Neuronal stem cell (in vitro differentiated cells): ENCODE measurements around the gene NSD1.

ENCODE experiments used
- DNase-seq: peaks from one replicate; pipeline ENCODE4 v3.0.0-alpha.2; 2013; ENCODE audit warnings: low spot score
- H2AFZ ChIP-seq: one replicate; pipeline ENCODE4 v1.6.1; 2013; ENCODE audit warnings: mild to moderate bottlenecking, low read length, inconsistent platforms
- H2AK5ac ChIP-seq: 2 replicates; pipeline ENCODE4 v1.6.1; 2013; ENCODE audit warnings: low read depth, mild to moderate bottlenecking, inconsistent platforms, low read length, moderate library complexity, mixed read lengths
- H2BK120ac ChIP-seq: 2 replicates; pipeline ENCODE4 v1.6.1; 2013; ENCODE audit warnings: low read depth, mild to moderate bottlenecking, inconsistent platforms, low read length, moderate library complexity, mixed read lengths
- H2BK12ac ChIP-seq: one replicate; pipeline ENCODE4 v1.6.1; 2013; ENCODE audit warnings: low read length, inconsistent platforms
- H2BK15ac ChIP-seq: 2 replicates; pipeline ENCODE4 v1.6.1; 2013; ENCODE audit warnings: mild to moderate bottlenecking, low read length, inconsistent platforms, mixed read lengths
- H2BK5ac ChIP-seq: one replicate; pipeline ENCODE4 v1.6.1; 2013; ENCODE audit warnings: inconsistent platforms, mild to moderate bottlenecking, low read length, moderate library complexity
- H3K14ac ChIP-seq: one replicate; pipeline ENCODE4 v1.6.1; 2013; ENCODE audit warnings: low read length, inconsistent platforms
- H3K18ac ChIP-seq: 2 replicates; pipeline ENCODE4 v1.6.1; 2013; ENCODE audit warnings: low read length, inconsistent platforms
- H3K23ac ChIP-seq: 2 replicates; pipeline ENCODE4 v1.6.1; 2013; ENCODE audit warnings: low read depth, mild to moderate bottlenecking, mixed read lengths, low read length, inconsistent platforms; ENCODE audit not compliant: poor library complexity
- H3K27ac ChIP-seq: replicated peaks from 3 replicates; pipeline ENCODE4 v1.5.1; 2013; ENCODE audit warnings: low read length, inconsistent platforms
- H3K27me3 ChIP-seq, 3 experiments: 2 replicates each; pipeline ENCODE4 v1.6.1; 2013; ENCODE audit warnings: low read length in 3 of 3, mild to moderate bottlenecking in 2 of 3, inconsistent platforms in 1 of 3, low read depth in 1 of 3, mixed read lengths in 1 of 3, moderate library complexity in 1 of 3; ENCODE audit not compliant: control insufficient read depth in 3 of 3, insufficient read depth in 3 of 3
- H3K36me3 ChIP-seq, 2 donors: replicated peaks in 1 of 2; 2 replicates each; pipeline ENCODE4 v1.6.1; 2013; ENCODE audit warnings: low read length in 2 of 2; ENCODE audit not compliant: control insufficient read depth in 2 of 2, insufficient read depth in 2 of 2
- H3K4ac ChIP-seq: 2 replicates; pipeline ENCODE4 v1.6.1; 2013; ENCODE audit warnings: inconsistent platforms, mild to moderate bottlenecking, low read length, moderate library complexity
- H3K4me1 ChIP-seq, 2 donors: 1 replicate in 1 of 2; 2 replicates in 1 of 2; pipeline ENCODE4 v1.6.1; 2013; ENCODE audit warnings: low read length in 2 of 2, low read depth in 1 of 2; ENCODE audit not compliant: control insufficient read depth in 2 of 2, insufficient read depth in 1 of 2
- H3K4me2 ChIP-seq: one replicate; pipeline ENCODE4 v1.6.1; 2013; ENCODE audit warnings: mild to moderate bottlenecking, low read length, inconsistent platforms; ENCODE audit not compliant: insufficient read depth, poor library complexity, severe bottlenecking
- H3K4me3 ChIP-seq, 2 donors: 2 replicates each; pipeline ENCODE4 v1.5.1; 2013; ENCODE audit warnings: low read length in 2 of 2, mild to moderate bottlenecking in 2 of 2, inconsistent platforms in 1 of 2, moderate library complexity in 1 of 2
- H3K79me1 ChIP-seq: one replicate; pipeline ENCODE4 v1.6.1; 2013; ENCODE audit warnings: low read depth, mild to moderate bottlenecking, inconsistent platforms, low read length, moderate library complexity
- H3K9ac ChIP-seq: one replicate; pipeline ENCODE4 v1.6.1; 2013; ENCODE audit warnings: mild to moderate bottlenecking, low read depth, low read length, inconsistent platforms; ENCODE audit not compliant: poor library complexity
- H3K9me3 ChIP-seq, 2 donors: replicated peaks in 1 of 2; 2 replicates each; pipeline versions ENCODE3 to v1.6.1; 2013; ENCODE audit warnings: low read length in 2 of 2, mild to moderate bottlenecking in 2 of 2, inconsistent platforms in 1 of 2, low read depth in 1 of 2, mixed read lengths in 1 of 2, moderate library complexity in 1 of 2; ENCODE audit not compliant: control insufficient read depth in 2 of 2, insufficient read depth in 1 of 2
- H4K8ac ChIP-seq: one replicate; pipeline ENCODE4 v1.6.1; 2013; ENCODE audit warnings: low read depth, mild to moderate bottlenecking, inconsistent platforms, low read length, moderate library complexity
- H4K91ac ChIP-seq: one replicate; pipeline ENCODE4 v1.6.1; 2013; ENCODE audit warnings: low read length, low read depth, mild to moderate bottlenecking, inconsistent platforms; ENCODE audit not compliant: poor library complexity
- WGBS, 2 donors: extraction: QIAGEN DNeasy Blood & Tissue Kit; methylation state at CpG; one replicate each; pipeline ENCODE4 v1.1.7; 2013; ENCODE audit warnings: missing lambda C conversion rate in 2 of 2, mixed read lengths in 1 of 2; ENCODE audit not compliant: insufficient read length in 2 of 2, insufficient replicate concordance in 1 of 2; ENCODE audit errors: extremely low coverage in 2 of 2; 5-methylcytosine and 5-hydroxymethylcytosine counted together

Gene NSD1

DNA sequence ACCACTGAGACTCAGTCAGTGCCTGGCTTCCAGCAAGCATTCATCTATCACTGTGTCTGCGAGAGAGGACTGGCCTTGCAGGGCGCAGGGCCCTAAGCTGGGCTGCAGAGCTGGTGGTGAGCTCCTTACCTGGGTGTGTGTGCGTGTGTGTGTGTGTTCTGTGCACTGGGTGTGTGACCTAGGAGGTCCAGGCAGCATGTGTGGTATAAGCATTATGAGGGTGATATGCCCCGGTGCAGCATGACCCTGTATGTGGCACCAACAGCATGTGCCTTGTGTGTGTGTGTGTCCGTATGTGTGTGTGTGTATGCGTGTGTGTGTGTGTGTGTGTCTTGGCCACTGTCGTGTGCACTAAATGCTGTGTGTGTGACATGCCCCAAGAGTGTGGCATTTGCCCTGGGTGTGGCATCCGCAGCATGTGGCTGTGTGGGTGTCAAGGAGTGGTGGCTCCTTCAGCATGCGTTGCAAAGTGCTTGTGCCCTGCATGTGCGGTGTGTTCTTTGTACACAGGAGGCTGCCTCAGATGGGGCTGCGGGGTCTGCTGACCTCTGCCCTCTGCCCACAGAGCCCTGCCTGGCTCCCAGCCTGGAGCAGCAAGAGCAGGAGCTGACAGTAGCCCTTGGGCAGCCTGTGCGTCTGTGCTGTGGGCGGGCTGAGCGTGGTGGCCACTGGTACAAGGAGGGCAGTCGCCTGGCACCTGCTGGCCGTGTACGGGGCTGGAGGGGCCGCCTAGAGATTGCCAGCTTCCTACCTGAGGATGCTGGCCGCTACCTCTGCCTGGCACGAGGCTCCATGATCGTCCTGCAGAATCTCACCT lies 43.5 kb upstream of the NSD1 start:
- H4K91ac ChIP-seq, result peak overlapping the region; percentile 60
- DNase-seq, result no peak
- no peak overlapping the region for H3K18ac ChIP-seq
- peaks cover 0 to 63% (median 6%) of the 10 kb centered on the region in 3 experiments for H3K27me3 ChIP-seq
- H2BK12ac ChIP-seq, result no peak overlapping the region
- no peak overlapping the region for H2BK15ac ChIP-seq
- H3K9ac ChIP-seq, result peak overlapping the region; percentile 45
- peaks cover 2% of the 10 kb centered on the region for H3K79me1 ChIP-seq
- no peak overlapping the region for H3K4me2 ChIP-seq
- H2BK5ac ChIP-seq, result peak overlapping the region; percentile 15
- WGBS, 2 donors, result no CpG with 5 or more reads among the region's 21 CpGs
- peaks cover 7 to 23% of the 10 kb centered on the region in 2 donors for H3K4me1 ChIP-seq
- no peak overlapping the region for H3K27ac ChIP-seq
- no peaks in the 10 kb centered on the region for H3K9me3 ChIP-seq
- peak overlapping the region; percentile 89 for H3K23ac ChIP-seq
- no peak overlapping the region for H2AK5ac ChIP-seq
- H3K36me3 ChIP-seq, result peaks cover 0 to 14% of the 10 kb centered on the region in 2 donors
- H3K14ac ChIP-seq, result peak overlapping the region; percentile 25
- H3K4me3 ChIP-seq, result peak overlapping the region in 1 of 2 donors; percentile 54
- no peak overlapping the region for H2AFZ ChIP-seq
- H2BK120ac ChIP-seq, result no peak overlapping the region
- H4K8ac ChIP-seq, result no peak overlapping the region
- no peak overlapping the region for H3K4ac ChIP-seq

DNA sequence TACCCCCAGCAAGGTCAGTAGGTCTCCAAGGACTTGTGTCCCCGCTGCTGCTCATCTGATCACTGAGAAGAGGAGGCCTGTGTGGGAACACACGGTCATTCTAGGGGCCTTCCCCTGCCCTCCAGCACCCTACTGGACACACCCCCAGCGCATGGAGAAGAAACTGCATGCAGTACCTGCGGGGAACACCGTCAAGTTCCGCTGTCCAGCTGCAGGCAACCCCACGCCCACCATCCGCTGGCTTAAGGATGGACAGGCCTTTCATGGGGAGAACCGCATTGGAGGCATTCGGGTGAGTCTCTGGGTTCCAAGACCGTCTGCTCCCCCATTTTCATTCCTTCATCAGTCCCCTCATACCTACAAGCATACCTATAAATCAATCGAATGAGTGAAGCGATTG lies 42.8 kb upstream of the NSD1 start:
- no CpG with 5 or more reads among the region's 13 CpGs for WGBS, 2 donors
- no peak overlapping the region for H3K4me2 ChIP-seq
- no peak overlapping the region for H3K18ac ChIP-seq
- peaks cover 7 to 24% of the 10 kb centered on the region in 2 donors for H3K4me1 ChIP-seq
- no peak overlapping the region for H4K91ac ChIP-seq
- no peak overlapping the region for H2BK12ac ChIP-seq
- peaks cover 0 to 14% of the 10 kb centered on the region in 2 donors for H3K36me3 ChIP-seq
- peaks cover 0 to 60% (median 6%) of the 10 kb centered on the region in 3 experiments for H3K27me3 ChIP-seq
- H2BK15ac ChIP-seq, result no peak overlapping the region
- no peak overlapping the region for H2BK5ac ChIP-seq
- H3K9me3 ChIP-seq, result no peaks in the 10 kb centered on the region
- no peak for DNase-seq
- no peak overlapping the region for H4K8ac ChIP-seq
- no peak overlapping the region for H3K4me3 ChIP-seq
- H3K23ac ChIP-seq, result no peak overlapping the region
- H3K9ac ChIP-seq, result no peak overlapping the region
- peaks cover 2% of the 10 kb centered on the region for H3K79me1 ChIP-seq
- no peak overlapping the region for H2AFZ ChIP-seq
- no peak overlapping the region for H3K14ac ChIP-seq
- H2AK5ac ChIP-seq, result no peak overlapping the region
- H3K27ac ChIP-seq, result no peak overlapping the region
- H2BK120ac ChIP-seq, result no peak overlapping the region
- no peak overlapping the region for H3K4ac ChIP-seq

DNA sequence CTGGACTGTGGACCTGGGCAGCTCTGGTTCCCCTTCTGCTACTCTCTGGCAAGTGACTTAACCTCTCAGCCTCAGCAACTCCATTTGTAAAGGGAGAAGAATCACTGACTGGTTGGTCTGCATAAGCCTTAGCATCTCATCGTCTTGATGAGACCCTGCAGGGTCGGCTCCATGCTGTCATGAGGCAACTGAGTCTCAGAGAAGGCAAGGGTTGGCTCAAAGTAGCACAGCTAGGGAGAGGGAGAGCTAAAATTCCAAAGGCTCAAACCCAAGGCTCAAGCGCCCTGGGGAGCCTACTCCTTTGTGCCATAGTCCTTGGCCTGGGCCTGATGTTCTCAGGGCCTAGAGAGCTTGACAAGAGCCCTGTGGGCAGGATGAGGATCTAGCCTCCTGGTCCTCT lies 42.3 kb upstream of the NSD1 start:
- Histone ChIP-seq H3K4me2 (no peak overlapping the region), H3K4ac (no peak overlapping the region), H3K79me1 (peaks cover 2% of the 10 kb centered on the region), H3K23ac (no peak overlapping the region), H3K27me3 (peaks cover 0 to 56% (median 6%) of the 10 kb centered on the region in 3 experiments), H3K4me3 (no peak overlapping the region), H3K14ac (no peak overlapping the region), H2AK5ac (no peak overlapping the region), H2BK15ac (no peak overlapping the region), H2BK120ac (no peak overlapping the region), H2BK12ac (no peak overlapping the region), H3K18ac (no peak overlapping the region), H3K4me1 (peaks cover 7 to 20% of the 10 kb centered on the region in 2 donors), H3K9ac (no peak overlapping the region), H3K27ac (no peak overlapping the region), H4K8ac (no peak overlapping the region), H2AFZ (no peak overlapping the region), H2BK5ac (no peak overlapping the region), H3K36me3 (peaks cover 0 to 15% of the 10 kb centered on the region in 2 donors), H4K91ac (no peak overlapping the region), H3K9me3 (no peaks in the 10 kb centered on the region)
- no peak for DNase-seq
- WGBS, 2 donors, result no CpG with 5 or more reads among the region's 3 CpGs

DNA sequence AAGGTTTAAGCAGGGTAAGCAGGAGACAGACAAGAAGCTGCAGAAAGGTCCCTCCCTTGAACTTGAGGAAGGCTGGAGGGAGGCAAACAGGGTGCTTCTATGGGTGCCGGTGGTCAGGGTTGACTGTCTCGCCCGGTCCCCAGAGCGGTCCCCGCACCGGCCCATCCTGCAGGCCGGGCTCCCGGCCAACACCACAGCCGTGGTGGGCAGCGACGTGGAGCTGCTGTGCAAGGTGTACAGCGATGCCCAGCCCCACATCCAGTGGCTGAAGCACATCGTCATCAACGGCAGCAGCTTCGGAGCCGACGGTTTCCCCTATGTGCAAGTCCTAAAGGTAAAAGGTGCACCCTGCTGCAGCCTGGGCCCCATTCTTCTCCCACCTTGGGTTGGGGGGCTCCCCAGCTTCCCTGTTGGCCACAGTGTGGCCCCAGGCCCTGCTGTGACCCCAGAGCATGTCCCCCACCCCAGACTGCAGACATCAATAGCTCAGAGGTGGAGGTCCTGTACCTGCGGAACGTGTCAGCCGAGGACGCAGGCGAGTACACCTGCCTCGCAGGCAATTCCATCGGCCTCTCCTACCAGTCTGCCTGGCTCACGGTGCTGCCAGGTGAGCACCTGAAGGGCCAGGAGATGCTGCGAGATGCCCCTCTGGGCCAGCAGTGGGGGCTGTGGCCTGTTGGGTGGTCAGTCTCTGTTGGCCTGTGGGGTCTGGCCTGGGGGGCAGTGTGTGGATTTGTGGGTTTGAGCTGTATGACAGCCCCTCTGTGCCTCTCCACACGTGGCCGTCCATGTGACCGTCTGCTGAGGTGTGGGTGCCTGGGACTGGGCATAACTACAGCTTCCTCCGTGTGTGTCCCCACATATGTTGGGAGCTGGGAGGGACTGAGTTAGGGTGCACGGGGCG lies 41.1 kb upstream of the NSD1 start:
- Histone ChIP-seq H3K79me1 (peaks cover 3% of the 10 kb centered on the region), H3K36me3 (peaks cover 0 to 17% of the 10 kb centered on the region in 2 donors), H3K27me3 (peaks cover 0 to 52% (median 4%) of the 10 kb centered on the region in 3 experiments), H2BK5ac (no peak overlapping the region), H3K9me3 (no peaks in the 10 kb centered on the region), H4K91ac (no peak overlapping the region), H3K27ac (no peak overlapping the region), H3K4me3 (no peak overlapping the region), H3K4me1 (peaks cover 3 to 16% of the 10 kb centered on the region in 2 donors), H3K23ac (peak overlapping the region; percentile 70), H3K4ac (no peak overlapping the region), H3K4me2 (no peak overlapping the region), H3K14ac (no peak overlapping the region), H2BK12ac (peak overlapping the region; percentile 42), H2AFZ (no peak overlapping the region), H2AK5ac (no peak overlapping the region), H2BK120ac (no peak overlapping the region), H3K9ac (no peak overlapping the region), H3K18ac (peak overlapping the region; percentile 3), H2BK15ac (no peak overlapping the region), H4K8ac (peak overlapping the region; percentile 74)
- DNase-seq, result no peak
- no CpG with 5 or more reads among the region's 32 CpGs for WGBS, 2 donors
